H9 (cell line): ENCODE measurements around the gene NBDY. TPM values are rescaled to one million over a fixed set of nuclear protein-coding genes. Genes with fewer than 3 reads are reported as not detected.

Source experiments
- DNase-seq: peaks from one replicate; pipeline ENCODE4 v3.0.0-alpha.2; 2017
- H2AFZ ChIP-seq: one replicate; pipeline ENCODE4 v1.6.1; 2013; ENCODE audit warnings: mild to moderate bottlenecking, low read length, control low read depth, moderate library complexity
- H2AK5ac ChIP-seq: 2 replicates; pipeline ENCODE4 v1.6.1; 2013; ENCODE audit warnings: low read length, control low read depth, mixed read lengths; ENCODE audit not compliant: insufficient read length
- H2BK120ac ChIP-seq: one replicate; pipeline ENCODE4 v1.6.1; 2013; ENCODE audit warnings: low read depth, mild to moderate bottlenecking, low read length, control low read depth, inconsistent platforms; ENCODE audit not compliant: poor library complexity, severe bottlenecking
- H2BK12ac ChIP-seq: 2 replicates; pipeline ENCODE4 v1.6.1; 2013; ENCODE audit warnings: low read length, control low read depth, mixed read lengths, low read depth; ENCODE audit not compliant: insufficient read length
- H2BK15ac ChIP-seq: 2 replicates; pipeline ENCODE4 v1.6.1; 2013; ENCODE audit warnings: low read depth, low read length, control low read depth
- H2BK20ac ChIP-seq: one replicate; pipeline ENCODE4 v1.6.1; 2013; ENCODE audit warnings: low read depth, mild to moderate bottlenecking, low read length, control low read depth, inconsistent platforms; ENCODE audit not compliant: poor library complexity, severe bottlenecking
- H2BK5ac ChIP-seq: 2 replicates; pipeline ENCODE4 v1.6.1; 2013; ENCODE audit warnings: low read length, control low read depth, mixed read lengths; ENCODE audit not compliant: insufficient read length
- H3K14ac ChIP-seq: 2 replicates; pipeline ENCODE4 v1.6.1; 2013; ENCODE audit warnings: low read length, control low read depth; ENCODE audit not compliant: insufficient read depth
- H3K18ac ChIP-seq: 2 replicates; pipeline ENCODE4 v1.6.1; 2013; ENCODE audit warnings: low read depth, mild to moderate bottlenecking, mixed read lengths, low read length, control low read depth; ENCODE audit not compliant: insufficient read length
- H3K23ac ChIP-seq: 2 replicates; pipeline ENCODE4 v1.6.1; 2013; ENCODE audit warnings: low read length, control low read depth, mixed read lengths, low read depth; ENCODE audit not compliant: insufficient read length
- H3K23me2 ChIP-seq: 2 replicates; pipeline ENCODE4 v1.6.1; 2013; ENCODE audit warnings: low read depth, mild to moderate bottlenecking, mixed read lengths, low read length, control low read depth; ENCODE audit not compliant: insufficient read length, poor library complexity, severe bottlenecking
- H3K27ac ChIP-seq: 2 replicates; pipeline ENCODE4 v1.5.1; 2013; ENCODE audit warnings: low read length, control low read depth, mixed read lengths, low read depth; ENCODE audit not compliant: insufficient read length
- H3K27me3 ChIP-seq: 2 replicates; pipeline ENCODE4 v1.6.1; 2013; ENCODE audit warnings: low read length, control low read depth, inconsistent platforms; ENCODE audit not compliant: insufficient read depth
- H3K4ac ChIP-seq: 2 replicates; pipeline ENCODE4 v1.6.1; 2013; ENCODE audit warnings: low read depth, mild to moderate bottlenecking, control low read depth, inconsistent platforms, low read length, moderate library complexity
- H3K4me1 ChIP-seq: 2 replicates; pipeline ENCODE4 v1.6.1; 2013; ENCODE audit warnings: low read length, control low read depth, inconsistent platforms; ENCODE audit not compliant: insufficient read depth
- H3K4me2 ChIP-seq: 2 replicates; pipeline ENCODE4 v1.6.1; 2013; ENCODE audit warnings: low read length, control low read depth, mixed read lengths; ENCODE audit not compliant: insufficient read length, insufficient read depth
- H3K56ac ChIP-seq: 2 replicates; pipeline ENCODE4 v1.6.1; 2013; ENCODE audit warnings: low read depth, mild to moderate bottlenecking, mixed read lengths, low read length, control low read depth; ENCODE audit not compliant: insufficient read length
- H3K79me1 ChIP-seq: 2 replicates; pipeline ENCODE4 v1.6.1; 2013; ENCODE audit warnings: low read depth, mild to moderate bottlenecking, moderate library complexity, low read length, control low read depth, inconsistent platforms; ENCODE audit not compliant: insufficient read depth, poor library complexity, severe bottlenecking
- H3K79me2 ChIP-seq: 2 replicates; pipeline ENCODE4 v1.6.1; 2013; ENCODE audit warnings: low read length, control low read depth, inconsistent platforms; ENCODE audit not compliant: insufficient read depth
- H3K9ac ChIP-seq: 2 replicates; pipeline ENCODE4 v1.6.1; 2013; ENCODE audit warnings: low read length, control low read depth, mixed read lengths; ENCODE audit not compliant: insufficient read length; ENCODE audit errors: extremely low read depth
- H3K9me3 ChIP-seq: one replicate; pipeline ENCODE4 v1.6.1; 2013; ENCODE audit warnings: low read depth, low read length, inconsistent platforms; ENCODE audit not compliant: control insufficient read depth
- H3T11ph ChIP-seq: one replicate; pipeline ENCODE4 v1.6.1; 2013; ENCODE audit warnings: mild to moderate bottlenecking, low read length, control low read depth, inconsistent platforms
- H4K20me1 ChIP-seq: one replicate; pipeline ENCODE4 v1.6.1; 2013; ENCODE audit not compliant: control insufficient read depth, insufficient read length, insufficient read depth
- H4K5ac ChIP-seq: 2 replicates; pipeline ENCODE4 v1.6.1; 2013; ENCODE audit warnings: low read depth, mild to moderate bottlenecking, mixed read lengths, low read length, control low read depth; ENCODE audit not compliant: insufficient read length
- H4K8ac ChIP-seq: replicated peaks from 2 replicates; pipeline ENCODE4 v1.6.1; 2013; ENCODE audit warnings: low read length, control low read depth, mixed read lengths, low read depth; ENCODE audit not compliant: insufficient read length
- H4K91ac ChIP-seq: 2 replicates; pipeline ENCODE4 v1.6.1; 2013; ENCODE audit warnings: low read depth, mild to moderate bottlenecking, moderate library complexity, mixed read lengths, low read length, control low read depth; ENCODE audit not compliant: insufficient read length
- H3K27ac Mint-ChIP-seq, 3 experiments: 2 replicates in 2 of 3; 3 replicates in 1 of 3; pipeline ENCODE4 v1.8.0; 2020 to 2021; ENCODE audit warnings: mixed read lengths in 3 of 3, mild to moderate bottlenecking in 1 of 3, moderate library complexity in 1 of 3
- H3K27me3 Mint-ChIP-seq: 2 replicates; pipeline ENCODE4 v1.8.0; 2021; ENCODE audit warnings: low read depth, mild to moderate bottlenecking, moderate library complexity, mixed read lengths
- H3K36me3 Mint-ChIP-seq, 3 experiments: 2 replicates in 2 of 3; 3 replicates in 1 of 3; pipeline ENCODE4 v1.8.0; 2020 to 2021; ENCODE audit warnings: low read depth in 3 of 3, mixed read lengths in 3 of 3; ENCODE audit not compliant: insufficient read depth in 1 of 3
- H3K4me1 Mint-ChIP-seq, 2 experiments: 2 replicates each; pipeline ENCODE4 v1.8.0; 2020; ENCODE audit warnings: mixed read lengths in 2 of 2
- H3K4me3 Mint-ChIP-seq, 2 experiments: 2 replicates in 1 of 2; 3 replicates in 1 of 2; pipeline ENCODE4 v1.8.0; 2020 to 2021; ENCODE audit warnings: mild to moderate bottlenecking in 2 of 2, mixed read lengths in 2 of 2, moderate library complexity in 1 of 2
- H3K9me3 Mint-ChIP-seq, 2 experiments: 2 replicates in 1 of 2; 3 replicates in 1 of 2; pipeline ENCODE4 v1.8.0; 2020; ENCODE audit warnings: mild to moderate bottlenecking in 2 of 2, mixed read lengths in 2 of 2, moderate library complexity in 1 of 2
- WGBS: extraction: QIAGEN DNeasy Blood & Tissue Kit; methylation state at CpG from one replicate; pipeline ENCODE4 v1.1.7; 2013; ENCODE audit warnings: missing lambda C conversion rate, low lambda C conversion rate, mixed read lengths; ENCODE audit not compliant: insufficient read length; ENCODE audit errors: extremely low coverage; 5-methylcytosine and 5-hydroxymethylcytosine counted together
- total RNA-seq: library from RNA; stranded (reverse); gene quantifications from 2 replicates; pipeline ENCODE4 v1.2.1, GENCODE V29; 2021
- TF ChIP-seq, protein P1 (sequence below): fragments of 200-600 bp; sonication (generic); conservative IDR thresholded peaks from 3 replicates; pipeline ENCODE4 v1.8.0; 2021; ENCODE audit warnings: antibody characterized with exemption, mild to moderate bottlenecking

NBDY gene
- total RNA-seq, 1 experiment from 2014 or later, result 62.5 TPM

DNA sequence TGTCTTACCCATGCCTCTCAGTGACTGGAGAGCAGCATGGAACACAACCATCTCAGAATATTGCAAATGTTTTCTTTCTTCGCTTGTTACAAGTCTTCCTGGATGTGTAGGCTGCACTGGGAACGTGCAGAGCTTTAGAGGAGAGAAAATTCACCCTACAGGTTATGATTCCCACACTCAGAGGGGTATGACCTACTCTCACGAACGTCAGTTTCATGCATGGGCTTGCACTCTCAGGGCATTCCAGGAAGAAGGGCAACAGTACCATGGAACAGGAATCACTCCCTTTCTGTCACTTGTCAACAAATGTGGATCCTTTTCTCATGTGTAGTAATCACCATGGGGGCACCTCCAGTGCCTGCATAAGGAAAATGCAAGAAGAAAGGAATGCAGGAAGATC is 75.8 kb downstream of the NBDY start:
- no peak overlapping the region for H3K56ac ChIP-seq
- 0 out of 2 replicates have a peak, but pooled peaks cover 2% of the 10 kb centered on the region for H3K79me2 ChIP-seq
- TF ChIP-seq, protein P1, sequence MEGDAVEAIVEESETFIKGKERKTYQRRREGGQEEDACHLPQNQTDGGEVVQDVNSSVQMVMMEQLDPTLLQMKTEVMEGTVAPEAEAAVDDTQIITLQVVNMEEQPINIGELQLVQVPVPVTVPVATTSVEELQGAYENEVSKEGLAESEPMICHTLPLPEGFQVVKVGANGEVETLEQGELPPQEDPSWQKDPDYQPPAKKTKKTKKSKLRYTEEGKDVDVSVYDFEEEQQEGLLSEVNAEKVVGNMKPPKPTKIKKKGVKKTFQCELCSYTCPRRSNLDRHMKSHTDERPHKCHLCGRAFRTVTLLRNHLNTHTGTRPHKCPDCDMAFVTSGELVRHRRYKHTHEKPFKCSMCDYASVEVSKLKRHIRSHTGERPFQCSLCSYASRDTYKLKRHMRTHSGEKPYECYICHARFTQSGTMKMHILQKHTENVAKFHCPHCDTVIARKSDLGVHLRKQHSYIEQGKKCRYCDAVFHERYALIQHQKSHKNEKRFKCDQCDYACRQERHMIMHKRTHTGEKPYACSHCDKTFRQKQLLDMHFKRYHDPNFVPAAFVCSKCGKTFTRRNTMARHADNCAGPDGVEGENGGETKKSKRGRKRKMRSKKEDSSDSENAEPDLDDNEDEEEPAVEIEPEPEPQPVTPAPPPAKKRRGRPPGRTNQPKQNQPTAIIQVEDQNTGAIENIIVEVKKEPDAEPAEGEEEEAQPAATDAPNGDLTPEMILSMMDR, result no peak
- Mint-ChIP-seq H3K36me3 (peaks cover 10 to 27% (median 22%) of the 10 kb centered on the region in 3 experiments), H3K4me1 (peaks cover 25 to 26% of the 10 kb centered on the region in 2 experiments), H3K9me3 (peaks cover 50 to 75% of the 10 kb centered on the region in 2 experiments), H3K27me3 (no peaks in the 10 kb centered on the region), H3K4me3 (no peak overlapping the region), H3K27ac (no peak overlapping the region)
- no peak overlapping the region for H3T11ph ChIP-seq
- H2BK5ac ChIP-seq, result no peak overlapping the region
- no CpG with 5 or more reads among the region's 4 CpGs for WGBS
- H3K9ac ChIP-seq, result no peak overlapping the region
- no peak overlapping the region for H2BK120ac ChIP-seq
- no peak overlapping the region for H3K4ac ChIP-seq
- no peak overlapping the region for H3K4me2 ChIP-seq
- no peak overlapping the region for H4K91ac ChIP-seq
- no peaks in the 10 kb centered on the region for H3K9me3 ChIP-seq
- no peak overlapping the region for H2AK5ac ChIP-seq
- H4K8ac ChIP-seq, result no peak overlapping the region
- H3K4me1 ChIP-seq, result peaks cover 10% of the 10 kb centered on the region; the same call in 1 of the 2 replicates
- no peak overlapping the region for H3K23ac ChIP-seq
- no peaks in the 10 kb centered on the region for H4K20me1 ChIP-seq
- no peak overlapping the region for H4K5ac ChIP-seq
- no peak overlapping the region for H3K14ac ChIP-seq
- DNase-seq, result no peak
- no peak overlapping the region for H3K27ac ChIP-seq
- H3K27me3 ChIP-seq, result no peaks in the 10 kb centered on the region
- no peak overlapping the region for H2BK15ac ChIP-seq
- H2BK12ac ChIP-seq, result no peak overlapping the region
- H3K18ac ChIP-seq, result no peak overlapping the region
- no peaks in the 10 kb centered on the region for H3K79me1 ChIP-seq
- no peak overlapping the region for H2BK20ac ChIP-seq
- H2AFZ ChIP-seq, result no peak overlapping the region
- no peaks in the 10 kb centered on the region for H3K23me2 ChIP-seq
